ENCODE measurements around the gene AP5B1. TPM values are rescaled to one million over a fixed set of nuclear protein-coding genes. Genes with fewer than 3 reads are reported as not detected.
A peak's percentile ranks its signal among the peaks of the same experiment; 100 is the strongest.

AP5B1 gene
- total RNA-seq, 2 experiments from 2014 or later = 30.9 to 31.1 TPM

GRCh38 chr11:65792456-65792855, 11.7 kb upstream of the AP5B1 start:
- Mint-ChIP-seq H3K36me3 (ENCODE audit: low read depth) (no peaks in the 10 kb centered on the region), H3K4me1 (ENCODE audit: low read depth) (peaks cover 13% of the 10 kb centered on the region), H3K27me3 (peaks cover 23% of the 10 kb centered on the region), H3K27ac (peak overlapping the region; percentile 73), H3K4me3 (no peak overlapping the region), H3K9me3 (no peaks in the 10 kb centered on the region)
- intact Hi-C loops (cut with micrococcal nuclease) = no loop called here
- TF ChIP-seq CTCF (IDR thresholded peaks at IDR 0.05) = no peak
- DNase-seq (no peak), ATAC-seq (no peak)
- POLR2A ChIA-PET = interaction anchor here (1.4 to 1.5 kb wide), 2 partner anchors 12 to 26 kb away, joined by 3 to 4 read pairs; no protein-coding TSS in a partner anchor
- CTCF ChIA-PET = interaction anchor here (1.0 to 8.3 kb wide), 5 partner anchors 12 to 81 kb away, joined by 3 to 85 read pairs (median 8); partner anchors contain the start of genes AP5B1 and KAT5

- H3K27ac Mint-ChIP-seq = peak overlapping the region; percentile 73
Observed at GRCh38 chr11:65791719-65792213, 11.0 kb upstream of the AP5B1 start.

GRCh38 chr11:65790902-65791650, 10.3 kb upstream of the AP5B1 start:
- Mint-ChIP-seq H3K9me3 (no peaks in the 10 kb centered on the region), H3K36me3 (ENCODE audit: low read depth) (no peaks in the 10 kb centered on the region), H3K4me1 (ENCODE audit: low read depth) (peaks cover 15% of the 10 kb centered on the region), H3K27me3 (peaks cover 28% of the 10 kb centered on the region), H3K4me3 (no peak overlapping the region), H3K27ac (peak overlapping the region; percentile 55)
- ATAC-seq (no peak), DNase-seq (no peak)
- CTCF ChIA-PET = interaction anchor here (1.0 to 8.3 kb wide), 8 partner anchors 8 to 254 kb away, joined by 3 to 85 read pairs (median 4); partner anchors contain the start of gene AP5B1
- intact Hi-C loops (cut with micrococcal nuclease) = no loop called here
- POLR2A ChIA-PET = interaction anchor here (1.1 to 2.7 kb wide), 3 partner anchors 10 to 26 kb away, joined by 3 to 14 read pairs (median 6); partner anchors contain the start of gene AP5B1
- TF ChIP-seq CTCF (IDR thresholded peaks at IDR 0.05) = no peak

More at GRCh38 chr11:65791719-65792213, 11.0 kb upstream of the AP5B1 start:
- Mint-ChIP-seq H3K4me3 (no peak overlapping the region), H3K27me3 (peaks cover 27% of the 10 kb centered on the region), H3K4me1 (ENCODE audit: low read depth) (peaks cover 15% of the 10 kb centered on the region), H3K9me3 (no peaks in the 10 kb centered on the region), H3K36me3 (ENCODE audit: low read depth) (no peaks in the 10 kb centered on the region)
- intact Hi-C loops (cut with micrococcal nuclease) = no loop called here
- POLR2A ChIA-PET = interaction anchor here (1.1 to 2.7 kb wide), 3 partner anchors 11 to 27 kb away, joined by 3 to 14 read pairs (median 4); partner anchors contain the start of gene AP5B1
- DNase-seq (peak; percentile 89), ATAC-seq (peak; percentile 96)
- CTCF ChIA-PET = interaction anchor here (1.0 to 8.3 kb wide), 9 partner anchors 9 to 253 kb away, joined by 3 to 85 read pairs (median 3); partner anchors contain the start of genes AP5B1 and KAT5
- no peak for TF ChIP-seq CTCF (IDR thresholded peaks at IDR 0.05)

GRCh38 chr11:65790104-65790901, 9.5 kb upstream of the AP5B1 start:
- peaks cover 35% of the 10 kb centered on the region for H3K27me3 Mint-ChIP-seq
- H3K9me3 Mint-ChIP-seq = no peaks in the 10 kb centered on the region
- H3K4me3 Mint-ChIP-seq = no peak overlapping the region
- peaks cover 22% of the 10 kb centered on the region for H3K4me1 Mint-ChIP-seq (ENCODE audit: low read depth)
- no peak for ATAC-seq
- no peak overlapping the region for H3K27ac Mint-ChIP-seq
- ChIA-PET CTCF (interaction anchor here (0.8 to 8.3 kb wide), 8 partner anchors 7 to 61 kb away, joined by 3 to 85 read pairs (median 3); partner anchors contain the start of gene AP5B1), POLR2A (interaction anchor here (1.6 to 2.7 kb wide), 2 partner anchors 10 to 27 kb away, joined by 6 to 14 read pairs; partner anchors contain the start of gene AP5B1)
- no peak for DNase-seq
- intact Hi-C loops (cut with micrococcal nuclease) = no loop called here
- H3K36me3 Mint-ChIP-seq (ENCODE audit: low read depth) = no peaks in the 10 kb centered on the region
- TF ChIP-seq CTCF (IDR thresholded peaks at IDR 0.05) = no peak
